ENCODE measurements around the gene B3GAT1. TPM values are rescaled to one million over a fixed set of nuclear protein-coding genes. Genes with fewer than 3 reads are reported as not detected.

The B3GAT1 gene
- total and polyA plus RNA-seq, 2 experiments from 2014 or later = 4.8 to 28.3 TPM

DNA sequence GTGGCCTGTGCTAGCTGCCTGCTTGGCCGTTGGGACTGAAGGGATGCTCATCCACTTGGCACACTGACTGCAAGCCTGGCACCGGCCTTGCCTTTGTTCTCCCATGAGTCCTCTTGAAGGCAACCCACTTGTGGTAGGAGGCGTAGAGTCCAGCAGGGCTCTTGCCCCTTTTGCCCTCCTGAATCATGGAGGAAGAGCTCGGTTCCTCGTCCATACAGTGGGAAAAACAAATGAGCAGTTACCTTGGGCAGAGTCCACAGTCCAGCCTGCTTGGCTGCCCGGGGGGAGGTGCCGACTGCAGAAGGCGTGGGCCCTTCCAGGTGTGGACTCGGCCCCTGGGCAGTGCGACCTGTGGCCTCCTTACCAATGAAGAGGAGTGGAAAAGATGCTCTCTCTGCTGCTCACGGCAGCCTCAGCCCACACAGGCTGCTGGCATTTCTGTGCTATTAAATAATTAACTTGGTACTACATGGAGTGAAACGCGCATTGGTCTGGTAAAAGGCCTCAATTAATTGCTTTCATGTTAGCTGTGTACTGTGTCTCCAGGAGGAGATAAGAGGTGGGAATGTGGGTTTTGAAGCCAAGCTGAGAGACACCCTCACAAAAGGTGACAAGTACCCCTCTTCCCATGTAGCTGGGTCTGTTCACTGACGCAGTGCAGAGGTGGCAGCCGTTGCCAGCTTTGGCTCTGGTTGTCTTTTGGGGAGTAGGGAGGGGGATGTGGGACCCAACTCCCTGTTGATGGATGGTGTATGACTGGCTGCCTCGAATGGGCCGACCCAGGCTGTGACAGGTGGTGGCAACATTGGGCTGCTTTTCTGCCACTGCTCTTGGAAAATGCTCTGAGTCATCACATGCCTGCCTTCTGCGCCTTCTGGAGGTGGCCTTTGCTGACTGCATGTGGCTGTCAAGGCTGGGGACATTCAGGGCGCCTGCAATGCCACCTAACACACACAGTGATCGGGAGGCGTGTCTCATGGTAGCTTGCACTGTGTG, 26.8 kb upstream of the B3GAT1 start:
- Histone ChIP-seq H3K4me2 (0 out of 2 replicates have a peak overlapping the region, but pooled peaks have one; percentile 55), H3K4me1 (ENCODE audit: insufficient read depth) (peaks cover 5% of the 10 kb centered on the region; the same call in 1 of the 2 replicates), H3K27me3 (ENCODE audit: insufficient read depth) (no peaks in the 10 kb centered on the region), H3F3A (replicated peaks; ENCODE audit: low read depth) (no peaks in the 10 kb centered on the region), H4K20me1 (replicated peaks; ENCODE audit: insufficient read depth) (no peaks in the 10 kb centered on the region), H3K4me3 (no peak overlapping the region), H3K27ac (ENCODE audit: low read depth) (no peak overlapping the region), H3K36me3 (ENCODE audit: insufficient read depth) (no peaks in the 10 kb centered on the region), H3K9me2 (ENCODE audit: insufficient read depth) (0 out of 2 replicates have a peak, but pooled peaks cover 4% of the 10 kb centered on the region), H2AFZ (no peak overlapping the region), H3K79me2 (replicated peaks; ENCODE audit: insufficient read depth) (no peaks in the 10 kb centered on the region)
- peaks cover 14% of the 10 kb centered on the region for H3K4me1 Mint-ChIP-seq
- peaks cover 15% of the 10 kb centered on the region for H3K27me3 Mint-ChIP-seq (ENCODE audit: insufficient read depth, low read depth, poor library complexity)
- DNase-seq (ENCODE audit: low spot score) = no peak
- no peaks in the 10 kb centered on the region for H3K9me3 Mint-ChIP-seq
- ATAC-seq = no peak
- TF ChIP-seq EZH2 (IDR thresholded peaks at IDR 0.05; ENCODE audit: low read depth, unreplicated experiment) = no peak
- TF ChIP-seq, protein P1, sequence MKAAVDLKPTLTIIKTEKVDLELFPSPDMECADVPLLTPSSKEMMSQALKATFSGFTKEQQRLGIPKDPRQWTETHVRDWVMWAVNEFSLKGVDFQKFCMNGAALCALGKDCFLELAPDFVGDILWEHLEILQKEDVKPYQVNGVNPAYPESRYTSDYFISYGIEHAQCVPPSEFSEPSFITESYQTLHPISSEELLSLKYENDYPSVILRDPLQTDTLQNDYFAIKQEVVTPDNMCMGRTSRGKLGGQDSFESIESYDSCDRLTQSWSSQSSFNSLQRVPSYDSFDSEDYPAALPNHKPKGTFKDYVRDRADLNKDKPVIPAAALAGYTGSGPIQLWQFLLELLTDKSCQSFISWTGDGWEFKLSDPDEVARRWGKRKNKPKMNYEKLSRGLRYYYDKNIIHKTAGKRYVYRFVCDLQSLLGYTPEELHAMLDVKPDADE (IDR thresholded peaks at IDR 0.05) = no peak
- TF ChIP-seq POLR2AphosphoS5 (IDR thresholded peaks at IDR 0.05; ENCODE audit: low read depth) = no peak
- no peak for TF ChIP-seq NANOG (IDR thresholded peaks at IDR 0.05; ENCODE audit: borderline replicate concordance)
- TF ChIP-seq, protein P2, sequence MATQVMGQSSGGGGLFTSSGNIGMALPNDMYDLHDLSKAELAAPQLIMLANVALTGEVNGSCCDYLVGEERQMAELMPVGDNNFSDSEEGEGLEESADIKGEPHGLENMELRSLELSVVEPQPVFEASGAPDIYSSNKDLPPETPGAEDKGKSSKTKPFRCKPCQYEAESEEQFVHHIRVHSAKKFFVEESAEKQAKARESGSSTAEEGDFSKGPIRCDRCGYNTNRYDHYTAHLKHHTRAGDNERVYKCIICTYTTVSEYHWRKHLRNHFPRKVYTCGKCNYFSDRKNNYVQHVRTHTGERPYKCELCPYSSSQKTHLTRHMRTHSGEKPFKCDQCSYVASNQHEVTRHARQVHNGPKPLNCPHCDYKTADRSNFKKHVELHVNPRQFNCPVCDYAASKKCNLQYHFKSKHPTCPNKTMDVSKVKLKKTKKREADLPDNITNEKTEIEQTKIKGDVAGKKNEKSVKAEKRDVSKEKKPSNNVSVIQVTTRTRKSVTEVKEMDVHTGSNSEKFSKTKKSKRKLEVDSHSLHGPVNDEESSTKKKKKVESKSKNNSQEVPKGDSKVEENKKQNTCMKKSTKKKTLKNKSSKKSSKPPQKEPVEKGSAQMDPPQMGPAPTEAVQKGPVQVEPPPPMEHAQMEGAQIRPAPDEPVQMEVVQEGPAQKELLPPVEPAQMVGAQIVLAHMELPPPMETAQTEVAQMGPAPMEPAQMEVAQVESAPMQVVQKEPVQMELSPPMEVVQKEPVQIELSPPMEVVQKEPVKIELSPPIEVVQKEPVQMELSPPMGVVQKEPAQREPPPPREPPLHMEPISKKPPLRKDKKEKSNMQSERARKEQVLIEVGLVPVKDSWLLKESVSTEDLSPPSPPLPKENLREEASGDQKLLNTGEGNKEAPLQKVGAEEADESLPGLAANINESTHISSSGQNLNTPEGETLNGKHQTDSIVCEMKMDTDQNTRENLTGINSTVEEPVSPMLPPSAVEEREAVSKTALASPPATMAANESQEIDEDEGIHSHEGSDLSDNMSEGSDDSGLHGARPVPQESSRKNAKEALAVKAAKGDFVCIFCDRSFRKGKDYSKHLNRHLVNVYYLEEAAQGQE (IDR thresholded peaks at IDR 0.05; ENCODE audit: unreplicated experiment) = no peak
- no peak for TF ChIP-seq ZNF331 (CRISPR knock-in tag; IDR thresholded peaks at IDR 0.05; ENCODE audit: low read depth)
- H3K4me3 Mint-ChIP-seq = no peak overlapping the region
- H3K36me3 Mint-ChIP-seq (ENCODE audit: low read depth) = no peaks in the 10 kb centered on the region
- H3K27ac Mint-ChIP-seq = 0 out of 2 replicates have a peak overlapping the region, but pooled peaks have one; percentile 17

DNA sequence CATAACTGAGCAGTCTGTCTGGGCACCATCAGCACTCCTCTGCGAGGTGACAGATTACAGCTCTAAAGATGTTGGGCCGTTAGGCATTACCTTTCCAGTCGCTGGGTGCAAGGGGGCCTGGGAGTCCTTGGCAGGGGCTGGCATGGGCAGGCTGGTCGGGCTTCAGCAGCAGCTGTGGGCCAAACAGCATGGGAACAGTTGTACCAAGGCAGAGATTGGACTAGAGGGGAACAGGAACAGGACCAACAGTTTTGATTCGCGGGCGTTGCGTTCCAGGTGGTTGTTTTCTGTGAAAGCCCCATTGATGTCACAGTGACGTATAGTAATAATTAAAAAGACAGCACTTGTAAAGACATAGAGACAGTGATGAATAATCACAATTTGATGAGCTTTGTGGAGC, 25.8 kb upstream of the B3GAT1 start:
- no peaks in the 10 kb centered on the region for H3K36me3 Mint-ChIP-seq (ENCODE audit: low read depth)
- Histone ChIP-seq H3K4me1 (ENCODE audit: insufficient read depth) (peaks cover 5% of the 10 kb centered on the region; the same call in 1 of the 2 replicates), H3K36me3 (ENCODE audit: insufficient read depth) (no peaks in the 10 kb centered on the region), H2AFZ (no peak overlapping the region), H3K4me3 (no peak overlapping the region), H4K20me1 (replicated peaks; ENCODE audit: insufficient read depth) (no peaks in the 10 kb centered on the region), H3K79me2 (replicated peaks; ENCODE audit: insufficient read depth) (no peaks in the 10 kb centered on the region), H3K9me2 (ENCODE audit: insufficient read depth) (peaks cover 4% of the 10 kb centered on the region; the same call in 1 of the 2 replicates), H3K27me3 (ENCODE audit: insufficient read depth) (no peaks in the 10 kb centered on the region), H3F3A (replicated peaks; ENCODE audit: low read depth) (no peaks in the 10 kb centered on the region), H3K27ac (ENCODE audit: low read depth) (no peak overlapping the region), H3K4me2 (no peak overlapping the region)
- peaks cover 14% of the 10 kb centered on the region for H3K4me1 Mint-ChIP-seq
- no peaks in the 10 kb centered on the region for H3K9me3 Mint-ChIP-seq
- no peak overlapping the region for H3K4me3 Mint-ChIP-seq
- TF ChIP-seq STAT1 (IDR thresholded peaks at IDR 0.05; ENCODE audit: unreplicated experiment) (no peak), JUNB (IDR thresholded peaks at IDR 0.05; ENCODE audit: unreplicated experiment) (no peak), EZH2 (IDR thresholded peaks at IDR 0.05; ENCODE audit: low read depth, unreplicated experiment) (no peak), NANOG (IDR thresholded peaks at IDR 0.05; ENCODE audit: borderline replicate concordance) (no peak), ZNF114 (CRISPR knock-in tag; IDR thresholded peaks at IDR 0.05) (no peak), POLR2AphosphoS5 (IDR thresholded peaks at IDR 0.05; ENCODE audit: low read depth) (no peak), CREB1 (CRISPR knock-in tag; IDR thresholded peaks at IDR 0.05; ENCODE audit: low read depth) (no peak)
- TF ChIP-seq, protein P2 (IDR thresholded peaks at IDR 0.05; ENCODE audit: unreplicated experiment) = no peak
- TF ChIP-seq, protein P1 (IDR thresholded peaks at IDR 0.05) = no peak
- no peak overlapping the region for H3K27ac Mint-ChIP-seq
- peaks cover 11% of the 10 kb centered on the region for H3K27me3 Mint-ChIP-seq (ENCODE audit: insufficient read depth, low read depth, poor library complexity)
- ATAC-seq = no peak
- DNase-seq (ENCODE audit: low spot score) = no peak
